GM19099 (cell line): ENCODE results near the gene CFP.

Source experiments
- POLR2A ChIP-seq: IDR thresholded peaks from 3 replicates; pipeline ENCODE4 v1.6.1; 2011; ENCODE audit warnings: low read depth; ENCODE audit not compliant: insufficient read length; ENCODE audit errors: extremely low read depth

The CFP gene

GRCh38 chrX:47629419-47630200 is at the start of gene CFP:
Gene CFP, minus strand, starts transcription at chrX:47629930. Its CDS starts 86 bp downstream, at chrX:47629844.
- TF ChIP-seq POLR2A, result no peak

GRCh38 chrX:47674776-47675175 is 45.0 kb upstream of the CFP start:
- no peak for TF ChIP-seq POLR2A

GRCh38 chrX:47664737-47665136 is 35.0 kb upstream of the CFP start:
- no peak for TF ChIP-seq POLR2A

GRCh38 chrX:47662144-47662657 is 32.5 kb upstream of the CFP start:
- TF ChIP-seq POLR2A, result no peak

- no peak for TF ChIP-seq POLR2A
Observed at GRCh38 chrX:47661539-47661938, 31.8 kb upstream of the CFP start.

GRCh38 chrX:47659421-47659726 is 29.6 kb upstream of the CFP start:
- TF ChIP-seq POLR2A, result no peak

GRCh38 chrX:47658684-47659420 is 29.1 kb upstream of the CFP start, which contains the start of gene UXT:
Gene UXT, minus strand, starts transcription at chrX:47659180. Its CDS starts 253 bp downstream, at chrX:47658927.
- TF ChIP-seq POLR2A, result peak; percentile 68

- no peak for TF ChIP-seq POLR2A
Observed at GRCh38 chrX:47658301-47658683, 28.6 kb upstream of the CFP start.

- no peak for TF ChIP-seq POLR2A
Observed at GRCh38 chrX:47651043-47651905, 21.5 kb upstream of the CFP start.

- TF ChIP-seq POLR2A, result peak; percentile 68
Observed at GRCh38 chrX:47650164-47651042, 20.7 kb upstream of the CFP start, which contains the start of gene ELK1. Gene ELK1, minus strand, starts transcription at chrX:47650563. Its CDS starts 9,122 bp downstream, at chrX:47641441.

- TF ChIP-seq POLR2A, result no peak
Observed at GRCh38 chrX:47649781-47650163, 20.0 kb upstream of the CFP start.

GRCh38 chrX:47649271-47649670 is 19.5 kb upstream of the CFP start:
- no peak for TF ChIP-seq POLR2A

- TF ChIP-seq POLR2A, result no peak
Observed at GRCh38 chrX:47648376-47648775, 18.6 kb upstream of the CFP start.

- TF ChIP-seq POLR2A, result no peak
Observed at GRCh38 chrX:47646636-47647035, 16.9 kb upstream of the CFP start.

- TF ChIP-seq POLR2A, result no peak
Observed at GRCh38 chrX:47645530-47645929, 15.8 kb upstream of the CFP start.

- no peak for TF ChIP-seq POLR2A
Observed at GRCh38 chrX:47644557-47645091, 14.9 kb upstream of the CFP start.
